Endometrial microvascular endothelial cells (primary cell): ENCODE results near the gene MAD2L1BP. TPM values are rescaled to one million over a fixed set of nuclear protein-coding genes. Genes with fewer than 3 reads are reported as not detected.
"Not testable (repeated sequence)": the region's sequence is repeated elsewhere in the genome, so short reads cannot be mapped to it uniquely, and the experiment has no call there.

Experiments
- in situ Hi-C: cut with HindIII; loops from 2 replicates; pipeline ENCODE4 v1.10.0; 2017; ENCODE audit warnings: low sequenced_read_pairs, low pct_unique_long_range_greater_than_20kb; ENCODE audit errors: inconsistent ontology term
- total RNA-seq: library from RNA; depleted of rRNA; stranded (reverse); fragments of >200 nt; gene quantifications from one replicate; pipeline ENCODE4 v1.2.3, GENCODE V29; 2015; ENCODE audit errors: inconsistent ontology term

MAD2L1BP gene
- total RNA-seq, 1 donor from 2014 or later, result 43.9 TPM

- in situ Hi-C loops, result no loop called here
Measured at GRCh38 chr6:43657221-43657802, 21.7 kb downstream of the MAD2L1BP start.

DNA sequence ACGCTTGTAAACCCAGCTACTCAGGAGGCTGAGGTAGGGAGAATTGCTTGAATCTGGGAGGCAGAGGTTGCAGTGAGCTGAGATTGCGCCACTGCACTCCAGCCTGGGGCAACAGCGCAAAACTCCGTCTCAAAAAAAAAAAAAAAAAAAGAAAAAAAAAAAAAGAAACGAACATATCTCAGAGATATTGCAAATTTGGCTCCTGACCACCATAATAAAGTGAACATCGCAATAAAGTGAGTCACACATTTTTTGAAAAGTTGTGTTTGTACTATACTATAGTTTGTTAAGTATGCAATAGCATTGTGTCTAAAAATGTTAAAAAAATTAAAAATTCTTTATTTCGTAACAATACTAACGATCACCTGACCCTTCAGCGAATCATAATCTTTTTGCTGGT, 22.5 kb downstream of the MAD2L1BP start:
- in situ Hi-C loops, result no loop called here

- in situ Hi-C loops, result not testable (repeated sequence)
Measured at GRCh38 chr6:43662948-43663347, 27.3 kb downstream of the MAD2L1BP start.

DNA sequence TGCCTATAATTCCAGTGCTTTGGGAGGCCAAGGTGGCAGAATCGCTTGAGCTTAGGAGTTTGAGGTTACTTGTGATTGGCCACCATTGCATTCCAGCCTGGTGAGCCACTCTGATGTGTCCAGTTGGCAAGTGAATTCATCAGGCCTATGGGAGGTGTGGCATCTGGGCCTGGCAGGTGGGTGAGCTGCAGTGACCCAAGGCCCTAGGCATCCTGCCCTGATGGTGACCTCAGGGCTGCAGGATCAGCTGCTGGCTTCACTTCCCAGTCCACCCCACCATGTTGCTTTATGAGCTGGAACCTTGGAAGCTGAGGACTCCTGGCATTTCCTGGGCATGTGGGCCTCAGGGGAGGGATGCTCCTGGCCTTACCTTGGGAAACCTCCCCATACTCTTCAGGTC, 29.7 kb downstream of the MAD2L1BP start:
- in situ Hi-C loops, result no loop called here

DNA sequence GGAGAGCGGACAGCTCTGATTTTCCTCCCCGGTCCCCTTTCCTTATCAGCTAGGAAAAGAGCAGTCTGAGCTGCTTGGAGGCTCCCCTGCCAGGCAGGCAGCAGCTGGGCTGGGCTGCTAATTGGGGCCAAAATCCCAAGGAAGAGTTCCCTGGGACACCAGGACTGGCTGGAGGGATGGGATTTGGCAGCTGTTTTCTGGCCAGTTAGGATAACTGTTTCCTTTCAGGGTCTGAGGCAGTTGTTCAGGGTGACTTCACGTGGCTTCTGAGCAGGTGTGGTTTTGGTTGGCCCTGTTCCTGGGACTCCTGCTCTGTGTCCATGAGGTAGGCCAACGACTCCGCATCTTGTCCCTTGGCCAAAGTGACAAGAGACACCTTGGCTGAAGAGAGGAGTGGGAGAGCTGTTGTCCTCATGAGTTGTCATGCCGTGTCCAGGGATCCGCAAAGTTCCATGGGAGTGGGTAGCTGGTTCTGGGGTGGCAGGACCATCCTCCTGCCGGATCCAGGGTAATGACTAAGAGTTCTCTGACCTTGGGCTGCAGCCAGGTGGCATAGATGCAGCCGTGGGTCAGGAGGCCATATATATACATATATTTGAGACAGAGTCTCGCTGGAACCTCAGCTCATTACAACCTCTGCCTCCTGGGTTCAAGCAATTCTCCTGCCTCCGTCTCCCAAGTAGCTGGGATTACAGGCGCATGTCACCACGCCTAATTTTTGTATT, 30.7 kb downstream of the MAD2L1BP start:
- in situ Hi-C loops, result no loop called here

- in situ Hi-C loops, result no loop called here
Measured at GRCh38 chr6:43667245-43668150, 31.9 kb downstream of the MAD2L1BP start.

GRCh38 chr6:43668151-43669028, 32.8 kb downstream of the MAD2L1BP start:
- in situ Hi-C loops, result no loop called here

GRCh38 chr6:43669050-43669921, 33.6 kb downstream of the MAD2L1BP start:
- in situ Hi-C loops, result no loop called here

DNA sequence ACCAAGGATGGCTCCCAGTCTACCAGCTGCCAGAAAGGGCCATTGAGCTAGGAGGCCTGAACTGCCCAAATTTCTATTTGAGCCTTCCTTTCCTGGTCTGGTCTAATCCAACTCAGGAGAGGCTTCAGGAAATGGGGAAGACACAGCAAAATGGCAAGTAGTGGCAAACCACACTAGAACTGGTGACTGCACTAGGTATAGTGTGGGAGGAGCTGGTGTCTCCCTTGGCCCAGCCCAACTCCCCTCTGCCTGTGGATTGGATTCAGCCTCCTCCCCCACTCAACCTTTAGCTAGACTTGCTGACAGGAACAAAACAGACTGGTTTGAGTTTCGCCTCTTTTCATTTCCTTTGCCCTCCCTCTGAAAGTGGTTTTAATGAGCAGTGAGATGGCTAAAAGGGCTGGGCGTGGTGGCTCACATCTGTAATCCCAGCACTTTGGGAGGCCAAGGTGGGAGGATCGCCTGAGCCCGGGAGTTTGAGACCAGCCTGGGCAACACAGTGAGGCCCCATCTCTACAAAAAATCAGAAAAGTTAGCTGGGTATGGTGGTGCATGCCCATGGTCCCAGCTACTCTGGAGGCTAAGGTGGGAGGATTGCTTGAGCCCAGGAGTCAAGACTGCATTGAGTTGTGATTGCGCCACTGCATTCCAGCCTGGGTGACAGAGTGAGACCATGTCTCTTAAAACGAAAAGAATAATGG, 34.4 kb downstream of the MAD2L1BP start:
- in situ Hi-C loops, result no loop called here

- in situ Hi-C loops, result no loop called here
Measured at GRCh38 chr6:43670623-43670986, 35.0 kb downstream of the MAD2L1BP start.

GRCh38 chr6:43671011-43671800, 35.6 kb downstream of the MAD2L1BP start:
- in situ Hi-C loops, result no loop called here

- in situ Hi-C loops, result no loop called here
Measured at GRCh38 chr6:43671801-43672690, 36.4 kb downstream of the MAD2L1BP start.

- in situ Hi-C loops, result no loop called here
Measured at GRCh38 chr6:43673444-43674084, 37.9 kb downstream of the MAD2L1BP start.

GRCh38 chr6:43674291-43674690, 38.7 kb downstream of the MAD2L1BP start:
- in situ Hi-C loops, result no loop called here

GRCh38 chr6:43674921-43675320, 39.3 kb downstream of the MAD2L1BP start:
- in situ Hi-C loops, result no loop called here
